GM21576 (cell line): ENCODE data around the gene KHDC1.
"Not testable (repeated sequence)": the region's sequence is repeated elsewhere in the genome, so short reads cannot be mapped to it uniquely, and the experiment has no call there.

Source experiments
- ATAC-seq: cut with Tn5 transposase; IDR thresholded peaks from one replicate; pipeline ENCODE4 v1.9.1; 2021; ENCODE audit warnings: mild to moderate bottlenecking, moderate library complexity; ENCODE audit not compliant: unreplicated experiment

KHDC1 gene

GRCh38 chr6:73262671-73263569 lies at the start of gene KHDC1:
KHDC1 (minus strand) TSS chr6:73263196; CDS start chr6:73242517, 20,679 bp downstream.
- ATAC-seq, result peak; percentile 89

DNA sequence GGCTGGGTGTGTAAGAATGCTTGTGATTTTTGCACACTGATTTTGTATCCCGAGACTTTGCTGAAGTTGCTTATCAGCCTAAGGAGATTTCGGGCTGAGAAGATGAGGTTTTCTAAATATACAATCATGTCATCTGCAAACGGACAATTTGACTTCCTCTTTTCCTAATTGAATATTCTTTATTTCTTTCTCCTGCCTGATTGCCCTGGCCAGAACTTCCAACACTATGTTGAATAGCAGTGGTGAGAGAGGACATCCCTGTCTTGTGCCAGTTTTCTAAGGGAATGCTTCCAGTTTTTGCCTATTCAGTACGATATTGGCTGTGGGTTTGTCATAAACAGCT lies 47.5 kb upstream of the KHDC1 start:
- ATAC-seq, result not testable (repeated sequence)

- ATAC-seq, result peak; percentile 94
These were observed 46.9 kb upstream of the KHDC1 start for GRCh38 chr6:73309785-73310502.

DNA sequence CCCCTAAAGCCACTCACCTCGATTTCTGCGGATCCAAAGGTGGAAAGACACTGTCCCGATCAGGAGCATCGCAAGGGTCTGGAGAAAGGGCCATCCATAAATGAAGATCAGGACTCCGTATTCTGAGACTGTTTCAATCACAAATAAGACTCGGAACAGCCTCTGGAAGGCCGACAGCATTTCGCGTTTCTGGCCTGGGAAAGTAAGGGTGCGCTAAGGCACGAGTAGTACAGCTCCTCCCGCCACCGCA lies 46.5 kb upstream of the KHDC1 start:
- ATAC-seq, result no peak

- ATAC-seq, result no peak
These were observed 45.9 kb upstream of the KHDC1 start for GRCh38 chr6:73308712-73309534.

DNA sequence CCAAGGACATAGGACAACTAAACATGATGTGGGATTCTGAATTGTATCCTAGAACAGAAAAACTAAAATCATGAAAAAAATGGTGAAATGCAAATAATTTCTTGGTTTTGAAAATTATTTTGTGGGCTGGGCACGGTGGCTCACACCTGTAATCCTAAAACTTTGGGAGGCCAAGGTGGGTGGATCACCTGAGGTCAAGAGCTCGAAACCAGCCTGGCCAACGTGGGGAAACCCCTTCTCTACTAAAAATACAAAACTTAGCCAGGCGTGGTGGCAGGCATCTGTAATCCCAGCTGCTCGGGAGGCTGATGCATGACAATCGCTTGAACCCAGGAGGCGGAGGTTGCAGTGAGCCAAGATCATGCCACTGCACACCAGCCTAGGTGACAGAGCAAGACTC lies 40.8 kb upstream of the KHDC1 start:
- ATAC-seq, result not testable (repeated sequence)

DNA sequence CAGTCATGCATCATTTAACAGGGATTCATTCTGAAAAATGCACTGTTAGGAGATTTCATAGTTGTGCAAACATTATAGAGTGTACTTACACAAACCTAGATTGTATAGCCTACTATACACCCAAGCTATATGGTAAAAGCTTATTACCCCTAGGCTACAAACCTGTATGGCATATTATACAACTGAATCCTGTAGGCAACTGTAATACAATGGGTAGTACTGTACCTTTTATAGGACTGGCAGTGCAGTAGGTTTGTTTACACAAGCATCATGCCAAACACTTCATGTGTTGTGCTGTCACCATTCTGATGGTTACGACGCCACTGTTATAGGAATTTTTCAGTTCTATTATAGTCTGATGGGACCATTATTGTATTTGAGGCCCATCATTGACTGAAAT lies 39.3 kb upstream of the KHDC1 start:
- ATAC-seq, result no peak

DNA sequence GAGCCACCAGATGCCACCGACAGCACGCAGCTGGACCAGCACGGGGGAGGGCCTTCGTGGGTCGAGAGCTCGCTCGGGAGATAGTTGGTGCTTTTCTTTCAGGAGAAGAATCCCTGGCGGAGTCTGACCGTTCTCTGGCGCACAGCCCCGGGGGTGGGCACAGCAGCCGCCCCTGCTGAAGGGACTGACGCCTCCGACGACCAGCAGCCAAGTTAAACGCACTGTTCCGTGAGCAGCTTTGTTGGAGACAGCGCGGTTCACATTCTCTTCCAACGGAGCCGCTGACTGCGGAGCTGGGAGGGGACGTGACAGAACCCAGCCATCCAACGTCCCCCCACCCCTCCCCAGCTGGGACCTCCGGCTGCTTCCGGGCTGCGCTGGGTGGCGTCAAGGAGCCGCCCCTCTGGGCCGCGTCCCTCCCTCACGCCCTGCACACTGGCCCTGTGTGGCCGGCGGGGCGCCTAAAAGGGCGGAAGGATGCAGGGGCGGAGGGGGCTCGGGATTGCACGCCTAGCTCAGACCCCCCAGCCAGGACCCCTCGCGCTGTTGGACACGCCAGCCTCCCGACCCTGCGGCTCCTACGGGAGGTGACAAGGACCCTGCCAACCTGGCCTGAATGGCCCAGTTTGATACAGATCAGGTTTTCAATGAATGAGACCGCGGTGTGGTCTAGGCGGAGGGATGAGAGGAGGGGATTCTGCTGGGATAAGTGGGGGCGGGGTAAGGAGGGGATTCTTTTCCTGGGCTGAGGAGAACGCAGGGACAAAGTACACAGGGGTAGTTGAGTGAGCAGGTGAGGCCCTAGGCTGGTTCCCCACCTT lies 36.4 kb upstream of the KHDC1 start:
- no peak for ATAC-seq

DNA sequence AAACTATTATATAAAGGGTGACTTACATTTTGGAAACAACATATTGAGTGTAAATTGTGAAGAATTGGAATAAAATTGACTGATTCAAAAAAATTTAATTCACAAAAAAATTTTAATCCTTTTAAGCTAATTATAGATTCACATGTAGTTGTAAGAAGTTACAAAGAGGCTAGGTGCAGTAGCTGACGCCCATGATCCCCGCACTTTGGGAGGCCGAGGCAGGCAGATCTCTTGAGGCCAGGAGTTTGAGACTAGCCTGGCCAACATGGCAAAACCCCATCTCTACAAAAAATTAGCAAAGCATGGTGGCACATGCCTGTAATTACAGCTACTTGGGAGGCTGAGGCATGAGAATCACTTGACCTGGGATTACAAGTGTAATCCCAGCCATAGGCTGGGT lies 30.3 kb upstream of the KHDC1 start:
- no peak for ATAC-seq

- no peak for ATAC-seq
These were observed 27.4 kb upstream of the KHDC1 start for GRCh38 chr6:73290435-73290834.

GRCh38 chr6:73286752-73287151 lies 23.8 kb upstream of the KHDC1 start:
- no peak for ATAC-seq

DNA sequence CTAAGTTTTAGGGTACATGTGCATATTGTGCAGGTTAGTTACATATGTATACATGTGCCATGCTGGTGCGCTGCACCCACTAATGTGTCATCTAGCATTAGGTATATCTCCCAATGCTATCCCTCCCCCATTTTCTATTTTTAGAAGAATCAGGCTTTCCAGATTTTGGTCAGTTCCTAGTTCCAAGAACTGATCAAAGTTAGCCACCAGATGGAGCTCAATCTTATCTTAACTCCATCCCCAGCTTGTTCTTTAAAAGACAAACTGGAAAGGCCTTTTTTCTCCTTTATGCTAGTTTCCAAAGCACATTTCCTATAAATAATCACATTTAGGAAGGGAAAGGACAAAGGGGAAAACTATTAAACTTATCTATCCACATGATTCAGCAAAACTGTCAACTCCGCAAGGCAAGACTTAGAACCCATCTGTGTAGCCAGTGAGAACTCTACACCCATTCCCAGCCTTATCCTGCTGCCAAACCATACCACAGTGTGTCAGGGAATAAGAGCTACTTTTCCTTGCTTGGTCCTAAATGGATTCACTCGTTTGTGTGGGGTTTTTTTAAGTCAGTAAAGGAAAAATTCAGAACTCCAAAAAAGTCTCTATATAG lies 22.8 kb upstream of the KHDC1 start:
- no peak for ATAC-seq

GRCh38 chr6:73282871-73283270 lies 19.9 kb upstream of the KHDC1 start:
- no peak for ATAC-seq

DNA sequence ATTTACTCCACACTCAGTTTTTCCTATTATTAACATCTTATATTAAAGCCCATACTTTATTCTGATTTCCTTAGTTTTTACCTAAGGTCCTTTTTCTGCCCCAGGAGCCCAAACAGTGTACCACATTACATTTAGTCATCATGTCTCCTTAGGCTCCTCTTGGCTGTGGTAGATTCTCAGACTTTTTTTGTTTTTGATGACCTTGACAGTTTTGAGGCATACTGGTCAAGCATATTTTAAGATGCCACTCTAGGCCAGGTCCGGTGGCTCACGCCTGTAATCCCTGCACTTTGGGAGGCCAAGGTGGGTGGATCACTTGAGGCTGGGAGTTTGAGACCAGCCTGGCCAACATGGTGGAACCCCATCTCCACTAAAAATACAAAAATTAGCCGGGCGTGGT lies 18.7 kb upstream of the KHDC1 start:
- ATAC-seq, result not testable (repeated sequence)

DNA sequence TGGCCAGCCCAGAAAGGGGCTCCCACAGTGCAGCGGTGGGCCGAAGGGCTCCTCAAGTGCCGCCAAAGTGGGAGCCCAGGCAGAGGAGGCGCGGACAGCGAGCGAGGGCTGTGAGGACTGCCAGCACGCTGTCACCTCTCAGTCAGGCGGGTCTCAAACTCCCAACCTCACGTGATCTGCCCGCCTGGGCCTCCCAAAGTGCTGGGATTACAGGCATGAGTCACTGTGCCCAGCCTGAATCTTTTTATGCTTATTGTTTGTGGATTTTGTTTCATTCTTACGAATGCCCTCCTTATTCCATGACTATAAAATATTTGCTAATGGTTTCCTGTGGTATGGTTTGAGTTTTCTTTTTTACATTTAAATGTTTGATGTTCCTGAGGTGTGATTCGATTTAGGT lies 6.3 kb upstream of the KHDC1 start:
- not testable (repeated sequence) for ATAC-seq

DNA sequence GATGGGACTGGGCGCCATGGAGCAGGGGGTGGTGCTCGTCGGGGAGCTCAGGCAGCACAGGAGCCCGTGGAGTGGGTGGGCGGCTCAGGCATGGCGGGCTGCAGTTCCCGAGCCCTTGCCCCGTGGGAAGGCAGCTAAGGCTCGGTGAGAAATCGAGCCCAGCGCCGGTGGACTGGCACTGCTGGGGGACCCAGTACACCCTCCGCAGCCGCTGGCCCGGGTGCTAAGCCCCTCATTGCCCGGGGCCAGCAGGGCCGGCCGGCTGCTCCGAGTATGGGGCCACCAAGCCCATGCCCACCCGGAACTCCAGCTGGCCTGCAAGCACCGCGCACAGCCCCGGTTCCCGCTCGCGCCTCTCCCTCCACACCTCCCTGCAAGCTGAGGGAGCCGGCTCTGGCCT lies 5.9 kb upstream of the KHDC1 start:
- ATAC-seq, result not testable (repeated sequence)

DNA sequence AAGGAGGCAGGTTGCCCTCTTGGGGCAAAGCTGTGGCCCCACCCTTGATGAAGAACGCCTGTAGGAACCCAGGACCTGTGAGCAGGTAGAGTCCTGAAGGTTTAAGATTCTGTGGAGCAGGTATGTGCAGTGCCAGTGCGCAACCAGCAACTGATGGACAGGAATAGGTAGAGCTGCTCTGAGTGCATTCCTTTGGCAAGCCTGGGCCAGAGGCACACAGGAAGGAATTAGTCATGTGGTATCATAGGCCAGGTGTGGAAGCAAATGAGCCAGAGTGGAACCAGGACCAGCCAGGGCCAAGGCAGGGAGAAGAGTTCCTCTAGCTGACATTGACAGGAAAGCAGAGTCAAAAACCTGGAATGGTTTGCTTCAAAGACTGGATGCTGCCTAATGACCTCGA lies 1.4 kb upstream of the KHDC1 start:
- ATAC-seq, result no peak

DNA sequence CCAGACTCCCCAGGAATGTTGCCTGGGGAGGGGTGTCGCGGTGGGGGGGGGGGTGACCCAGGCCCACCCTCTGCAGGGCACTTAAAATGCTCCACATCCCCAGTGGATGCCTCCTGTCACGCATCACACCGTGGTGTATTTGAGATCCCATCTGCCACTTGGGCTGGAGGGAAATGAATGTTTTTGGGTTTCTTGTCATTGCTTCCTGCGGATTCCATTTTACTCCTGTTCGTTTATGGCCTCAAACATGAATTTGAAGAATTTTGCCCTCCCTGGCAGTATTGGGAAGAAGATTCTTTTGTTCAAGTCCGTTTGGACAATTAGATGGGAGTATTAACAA lies 544 bp upstream of the KHDC1 start:
- ATAC-seq, result no peak

DNA sequence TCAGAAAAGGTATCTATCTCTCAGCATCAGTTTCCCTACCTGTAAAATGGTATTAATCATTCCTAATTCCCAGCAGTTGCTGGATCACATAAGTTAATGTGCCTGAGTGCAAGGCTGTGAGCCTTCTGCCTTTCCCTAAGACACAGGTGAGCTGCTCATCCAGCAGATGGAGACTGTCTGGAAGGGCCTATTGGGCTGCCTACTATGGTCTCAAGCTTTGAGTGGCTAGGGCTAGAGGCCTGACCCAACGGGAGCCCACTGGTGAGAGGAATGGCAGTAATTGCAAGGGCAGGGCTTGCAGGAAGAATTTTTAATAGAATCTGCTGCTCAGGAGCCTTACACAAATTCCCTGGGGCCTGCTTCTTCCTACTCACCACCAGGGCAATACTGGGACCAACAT lies 4.3 kb downstream of the KHDC1 start:
- no peak for ATAC-seq

- ATAC-seq, result not testable (repeated sequence)
These were observed 8.7 kb downstream of the KHDC1 start for GRCh38 chr6:73254323-73254722.

DNA sequence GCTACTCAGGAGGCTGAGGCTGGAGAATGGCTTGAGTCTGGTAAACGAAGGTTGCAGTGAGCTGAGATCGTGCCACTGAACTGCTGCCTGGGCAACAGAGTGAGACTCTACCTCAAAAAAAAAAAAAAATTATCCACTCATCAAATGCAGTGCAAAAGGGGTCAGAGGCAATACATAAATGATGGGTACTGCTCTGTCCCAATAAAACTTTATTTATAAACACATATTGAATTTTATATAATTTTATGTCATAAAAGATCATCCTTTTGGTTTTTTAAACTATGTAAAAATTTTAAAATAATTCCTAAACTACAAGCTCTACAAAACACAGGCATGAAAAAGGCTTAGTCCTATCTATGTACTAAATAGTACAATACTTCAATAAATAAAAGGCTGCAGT lies 10.3 kb downstream of the KHDC1 start:
- ATAC-seq, result no peak
